ENCODE measurements around the gene PAQR8.
"Not testable (repeated sequence)": the region's sequence is repeated elsewhere in the genome, so short reads cannot be mapped to it uniquely, and the experiment has no call there.

The PAQR8 gene

DNA sequence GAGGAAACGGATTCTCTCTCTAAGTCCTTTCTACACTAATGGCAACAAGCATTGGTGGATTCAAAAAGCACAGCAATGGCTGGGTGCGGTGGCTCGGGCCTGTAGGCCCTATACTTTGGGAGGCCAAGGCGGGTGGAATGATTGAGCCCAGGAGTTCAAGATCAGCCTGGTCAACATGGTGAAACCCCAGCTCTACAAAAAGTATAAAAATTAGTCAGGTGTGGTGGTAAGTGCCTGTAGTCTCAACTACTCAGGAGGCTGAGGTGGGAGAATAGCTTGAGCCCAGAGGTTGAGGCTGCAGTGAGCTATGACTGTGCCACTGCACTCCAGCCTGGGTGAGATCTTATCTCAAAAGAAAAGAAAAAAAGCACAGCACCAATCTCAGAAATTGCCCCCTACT is 19.3 kb downstream of the PAQR8 start:
- no peak for DNase-seq

DNA sequence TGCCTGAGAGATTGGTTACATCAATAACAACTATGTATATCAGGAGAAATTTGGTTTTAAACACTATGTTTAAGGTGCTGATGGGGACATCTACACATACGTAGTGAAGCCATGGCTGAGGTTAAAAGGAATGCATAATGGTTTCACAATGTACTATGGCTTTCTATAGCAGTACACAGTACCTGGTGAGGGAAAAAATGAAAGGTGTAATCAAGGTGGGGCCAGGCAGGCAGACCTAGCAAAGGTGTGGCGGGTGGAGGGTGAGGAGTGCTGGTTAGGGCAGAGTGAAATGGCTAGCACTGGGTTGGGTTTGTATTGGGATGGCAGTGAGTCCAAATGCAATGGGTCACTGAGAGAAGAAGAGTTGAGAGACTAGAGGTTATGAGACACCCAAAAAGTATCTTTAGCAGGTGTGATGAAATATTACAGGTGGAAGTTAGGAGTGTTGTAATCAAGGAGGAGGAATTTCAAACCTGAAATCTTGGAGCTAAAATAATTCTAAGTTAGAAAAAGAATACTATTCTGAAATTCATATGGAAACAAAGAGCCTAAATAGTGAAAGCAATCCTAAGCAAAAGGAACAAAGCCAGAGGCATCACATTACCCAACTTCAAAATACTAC is 22.3 kb downstream of the PAQR8 start:
- DNase-seq, result no peak

DNA sequence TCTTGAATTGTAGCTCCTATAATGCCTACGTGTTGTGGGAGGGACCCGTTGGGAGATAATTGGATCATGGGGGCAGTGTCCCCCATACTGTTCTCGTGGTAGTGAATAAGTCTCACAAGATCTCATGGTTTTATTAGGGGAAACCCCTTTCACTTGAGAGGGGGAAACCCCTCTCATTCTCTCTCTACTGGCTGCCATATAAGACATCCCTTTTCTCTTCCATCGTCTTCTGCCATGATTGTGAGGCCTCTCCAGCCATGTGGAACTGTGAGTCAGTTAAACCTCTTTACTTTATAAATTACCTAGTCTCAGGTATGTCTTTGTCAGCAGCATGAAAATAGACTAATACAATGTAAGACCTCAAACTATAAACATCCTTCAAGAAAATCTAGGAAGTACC is 23.1 kb downstream of the PAQR8 start:
- no peak for DNase-seq

DNA sequence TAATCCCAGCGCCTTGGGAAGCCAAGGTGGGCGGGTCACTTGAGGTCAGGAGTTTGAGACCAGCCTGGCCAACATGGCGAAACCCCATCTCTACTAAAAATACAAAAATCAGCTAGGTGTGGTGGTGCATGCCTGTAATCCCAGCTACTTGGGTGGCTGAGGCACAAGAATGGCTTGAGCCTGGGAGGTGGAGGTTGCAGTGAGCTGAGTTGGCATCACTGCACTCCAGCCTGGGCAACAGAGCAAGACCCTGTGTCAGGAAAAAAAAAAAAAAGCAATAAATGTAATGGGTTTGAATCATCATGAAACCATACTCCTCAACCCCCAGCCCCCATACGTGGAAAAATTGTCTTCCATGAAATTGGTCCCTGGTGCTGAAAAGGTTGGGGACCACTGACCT is 26.2 kb downstream of the PAQR8 start:
- DNase-seq, result not testable (repeated sequence)

DNA sequence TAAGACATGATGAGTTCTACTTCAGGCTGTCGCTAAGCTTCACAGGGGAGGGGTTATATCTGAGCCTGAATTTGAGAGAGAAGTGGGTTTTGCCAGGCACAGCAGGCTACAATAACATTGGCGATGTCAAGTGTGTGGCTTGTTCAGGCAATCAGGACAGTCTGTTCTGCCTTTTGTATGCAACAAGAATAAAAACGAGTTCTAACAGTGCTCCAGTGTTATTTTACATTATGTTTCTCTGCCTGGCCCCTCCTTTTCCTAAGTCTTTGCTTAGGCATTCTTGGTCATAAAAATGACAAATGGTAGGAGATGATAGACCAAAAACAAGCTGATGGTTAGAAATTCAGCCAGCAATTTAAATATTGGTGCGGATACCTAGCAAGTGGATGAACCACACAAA is 26.8 kb downstream of the PAQR8 start:
- no peak for DNase-seq

DNA sequence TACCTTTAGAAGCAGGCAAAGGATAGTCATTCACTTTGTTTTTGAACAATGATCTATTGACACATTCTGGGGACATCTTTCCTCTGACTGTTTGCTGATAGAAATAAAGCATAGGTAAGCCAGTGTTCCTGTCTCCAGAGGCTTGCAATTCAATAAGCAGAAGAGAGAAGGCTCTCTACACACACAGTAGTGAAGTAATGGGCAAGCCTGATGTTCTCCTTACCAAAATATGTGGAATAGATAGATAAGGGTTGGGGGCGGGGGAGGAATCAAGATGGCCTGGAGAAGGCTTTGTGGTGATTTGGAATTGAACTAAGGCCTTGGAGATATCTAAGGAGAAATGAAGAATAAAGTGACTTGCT is 27.3 kb downstream of the PAQR8 start:
- DNase-seq, result no peak

DNA sequence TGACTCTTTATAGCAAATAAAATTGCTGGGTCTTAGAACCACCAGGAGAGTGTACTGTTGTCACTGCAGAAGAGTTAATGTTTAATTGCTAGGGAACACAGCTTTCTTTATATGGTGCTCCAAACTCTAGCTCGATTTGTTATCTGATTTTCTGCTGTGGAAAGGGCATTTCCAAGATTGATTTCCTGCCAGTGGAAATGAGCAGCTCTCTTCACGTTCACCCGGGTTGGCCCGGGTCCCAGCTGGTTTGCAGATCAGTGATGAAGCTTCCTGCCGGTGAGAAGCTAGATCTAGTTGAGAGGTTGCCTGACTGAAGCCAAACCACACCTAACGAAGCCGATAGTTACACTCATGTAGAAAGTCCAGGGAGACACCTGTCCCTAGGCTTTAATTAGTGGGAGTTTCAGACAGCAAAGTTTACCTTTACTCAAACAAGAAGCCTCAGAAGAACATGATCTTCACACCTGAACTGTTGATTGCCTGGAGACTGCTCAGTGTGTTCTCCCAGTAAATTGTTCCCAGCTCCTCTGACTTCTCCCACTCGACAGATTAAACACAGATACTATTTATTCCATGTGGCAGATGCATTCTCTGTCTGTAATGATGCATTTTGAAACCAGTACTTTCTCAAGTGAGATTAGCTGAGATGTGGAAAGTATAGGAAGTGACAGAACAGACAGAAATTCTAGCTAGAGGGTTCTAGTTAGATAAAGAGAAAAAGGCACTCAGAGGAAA is 27.8 kb downstream of the PAQR8 start:
- DNase-seq, result peak; percentile 12

DNA sequence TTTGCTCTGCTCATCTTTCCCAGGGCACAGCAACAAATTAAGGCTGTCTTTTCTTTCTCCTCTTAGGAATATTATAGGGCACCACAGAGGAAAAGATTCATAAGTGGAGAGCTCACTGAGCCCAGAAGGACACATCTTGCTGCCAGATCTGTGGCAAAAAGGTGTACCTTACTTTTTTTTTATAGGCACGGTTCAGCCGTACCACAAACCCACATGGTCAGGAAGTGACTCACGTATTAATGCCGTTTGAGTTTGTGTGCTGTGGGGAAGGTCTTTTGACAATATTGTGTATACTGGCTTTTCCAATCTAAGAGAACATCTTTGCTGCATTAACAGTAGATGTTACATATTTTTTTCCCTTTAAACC is 28.4 kb downstream of the PAQR8 start:
- no peak for DNase-seq

DNA sequence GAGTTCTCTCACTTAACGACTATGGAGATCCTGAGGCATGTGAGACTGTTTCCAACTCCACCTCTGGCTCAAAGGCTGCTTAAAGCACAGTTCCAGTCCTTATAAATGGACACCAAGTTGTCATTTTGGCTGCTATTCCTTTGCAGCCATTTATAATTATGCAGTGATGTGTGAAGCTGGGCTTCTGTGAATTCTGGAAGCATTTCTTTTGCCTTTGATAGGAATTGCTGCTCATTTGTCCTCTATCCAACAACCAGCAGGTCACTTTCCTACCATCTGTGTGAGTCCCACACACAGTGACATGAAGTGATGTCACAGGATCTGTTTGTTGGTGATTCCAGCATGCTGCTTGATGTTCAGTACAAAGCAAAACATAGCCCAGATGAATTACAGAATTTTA is 29.6 kb downstream of the PAQR8 start:
- DNase-seq, result no peak

DNA sequence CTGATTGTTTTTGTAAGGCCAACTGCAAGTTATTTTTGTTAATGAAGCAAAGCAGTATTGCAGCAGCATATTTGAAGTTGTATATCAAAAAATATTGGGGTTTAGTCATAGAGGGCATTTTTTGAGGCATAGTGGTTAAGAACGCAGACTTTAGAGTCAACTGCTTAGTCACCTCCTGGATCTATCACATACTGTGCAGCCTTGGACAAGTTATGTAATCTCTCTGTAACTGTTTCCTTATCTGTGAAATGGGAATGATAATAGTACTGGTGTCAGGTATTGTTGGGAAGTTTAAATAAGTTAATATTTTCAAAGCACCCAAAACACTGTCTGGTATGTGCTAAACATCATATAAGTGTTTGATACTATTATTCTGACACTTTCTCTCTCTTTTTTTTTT is 31.0 kb downstream of the PAQR8 start:
- DNase-seq, result peak; percentile 10

DNA sequence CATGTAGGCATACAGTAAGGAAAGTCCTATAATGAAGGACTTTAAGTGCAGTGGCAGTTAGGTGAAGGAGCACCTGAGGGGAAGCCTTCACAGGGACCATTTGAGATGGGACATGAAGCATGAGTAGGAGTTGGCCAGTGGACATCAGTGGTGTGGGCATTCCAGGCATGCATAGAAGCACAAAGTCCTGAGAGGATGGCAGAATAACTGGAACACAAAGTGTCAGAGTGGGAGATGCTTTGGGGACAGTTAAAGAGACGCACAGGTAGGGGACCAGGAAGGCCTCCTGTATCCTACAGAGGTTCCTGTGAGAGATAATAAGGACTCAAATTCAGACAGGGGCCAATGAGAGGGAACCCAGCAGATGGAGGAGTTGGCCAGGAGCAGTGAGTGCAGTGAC is 31.8 kb downstream of the PAQR8 start:
- no peak for DNase-seq

DNA sequence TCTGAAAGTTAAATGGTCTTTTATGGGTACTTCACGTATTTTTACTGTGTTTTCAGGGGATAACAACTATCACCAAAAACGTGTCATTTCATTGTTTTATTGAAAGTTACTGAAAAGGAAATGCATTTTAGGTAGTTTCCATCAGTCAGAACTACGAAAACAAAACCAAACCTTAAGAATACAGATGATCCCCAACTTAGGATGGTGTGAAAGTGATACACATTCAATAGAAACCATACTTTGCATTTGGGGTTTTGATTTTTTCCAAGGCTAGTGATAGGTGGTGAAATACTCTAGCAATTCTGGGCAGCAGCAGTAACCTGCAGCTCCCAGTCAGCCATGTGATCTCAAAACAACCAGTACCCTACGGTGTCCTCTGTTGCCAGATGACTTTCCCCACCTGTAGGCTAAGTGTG is 32.3 kb downstream of the PAQR8 start:
- no peak for DNase-seq

DNA sequence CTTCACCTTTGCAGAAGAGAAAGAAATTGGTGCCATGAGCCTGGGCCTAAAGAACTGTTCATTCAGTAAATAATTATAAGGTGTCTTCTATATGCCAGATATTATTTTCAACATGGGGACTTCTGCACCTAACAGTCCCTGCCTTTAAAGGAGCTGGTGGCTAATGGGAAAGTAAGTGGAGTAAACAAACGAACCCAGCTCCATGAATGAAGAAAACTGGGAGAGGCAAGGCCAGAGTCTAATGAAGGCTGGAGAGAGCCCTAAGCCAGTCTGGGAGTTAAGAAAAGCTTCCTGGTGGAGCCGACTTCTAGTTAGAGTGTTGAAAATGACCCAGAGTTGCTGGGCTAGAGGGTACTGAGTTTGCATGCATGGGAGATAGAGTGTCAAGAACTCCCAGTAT is 34.0 kb downstream of the PAQR8 start:
- DNase-seq, result no peak

DNA sequence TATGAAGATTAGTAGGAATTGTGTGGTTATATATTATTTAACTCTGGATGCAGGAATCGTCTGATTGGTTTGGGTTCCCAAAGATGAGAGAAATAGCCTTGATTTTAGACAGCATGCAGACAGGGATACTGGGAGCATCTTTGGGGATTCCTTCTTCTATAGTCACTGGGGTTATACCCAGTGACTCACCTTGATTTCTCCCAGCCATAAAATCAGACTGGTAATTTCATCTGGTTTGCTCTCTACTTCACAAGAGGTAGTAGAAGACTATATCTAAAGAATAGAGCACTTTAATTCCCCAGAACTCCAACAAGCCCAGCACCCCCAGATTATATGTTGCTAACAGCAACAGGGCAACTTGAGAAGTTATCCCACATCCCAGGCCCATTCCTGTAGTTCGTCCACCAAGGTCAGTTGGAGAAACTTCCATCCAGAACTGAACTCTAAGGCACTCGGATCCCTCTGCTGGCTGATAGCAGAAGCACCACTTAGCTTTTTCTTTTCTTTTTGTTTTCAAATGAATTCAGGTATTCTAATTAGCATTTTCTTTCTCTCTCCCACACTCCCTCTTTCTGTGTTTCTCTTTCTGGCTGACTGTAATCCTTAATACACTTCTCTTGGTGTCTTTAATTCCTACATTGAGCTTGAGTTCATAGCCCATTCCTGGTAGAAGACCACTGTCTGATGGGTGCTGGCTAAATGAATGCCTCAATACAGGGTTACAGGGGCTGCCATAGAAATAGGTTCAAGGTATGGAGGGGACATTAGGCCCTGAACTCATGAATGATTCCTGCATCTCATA is 37.8 kb downstream of the PAQR8 start:
- DNase-seq, result peak; percentile 66

DNA sequence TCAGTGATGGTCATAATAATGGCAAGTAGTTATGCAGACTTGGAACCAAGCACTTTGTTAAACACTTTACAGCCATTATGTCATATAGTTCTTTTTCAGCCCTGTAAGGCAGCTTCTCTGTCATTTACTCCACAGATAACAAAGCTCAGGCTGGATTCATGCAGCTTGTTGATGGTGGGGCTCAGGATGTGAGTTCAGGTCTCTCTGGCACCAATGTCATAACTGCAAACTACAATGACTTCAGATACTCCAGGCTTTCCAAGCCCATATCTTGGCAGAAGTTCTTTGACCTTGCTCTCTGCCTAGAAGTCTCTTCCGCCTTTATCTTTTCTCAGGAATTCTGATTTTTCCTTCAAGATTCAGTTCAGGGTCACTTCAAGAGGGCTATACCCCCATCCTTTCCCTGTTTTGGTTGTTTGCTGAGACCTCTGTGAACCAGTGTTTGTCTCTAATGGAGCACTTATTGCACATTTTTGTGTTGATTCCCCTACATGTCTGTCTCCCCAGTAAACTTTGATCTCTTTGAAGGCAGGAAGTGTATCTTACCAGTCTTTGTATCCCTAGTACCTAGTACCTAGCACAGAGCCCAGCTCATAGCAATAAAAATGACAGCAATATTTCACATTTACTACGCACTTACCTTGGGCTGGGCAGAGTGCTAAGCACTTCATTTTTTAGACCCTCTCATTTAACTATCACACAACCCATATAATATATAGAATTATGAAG is 38.5 kb downstream of the PAQR8 start:
- no peak for DNase-seq

DNA sequence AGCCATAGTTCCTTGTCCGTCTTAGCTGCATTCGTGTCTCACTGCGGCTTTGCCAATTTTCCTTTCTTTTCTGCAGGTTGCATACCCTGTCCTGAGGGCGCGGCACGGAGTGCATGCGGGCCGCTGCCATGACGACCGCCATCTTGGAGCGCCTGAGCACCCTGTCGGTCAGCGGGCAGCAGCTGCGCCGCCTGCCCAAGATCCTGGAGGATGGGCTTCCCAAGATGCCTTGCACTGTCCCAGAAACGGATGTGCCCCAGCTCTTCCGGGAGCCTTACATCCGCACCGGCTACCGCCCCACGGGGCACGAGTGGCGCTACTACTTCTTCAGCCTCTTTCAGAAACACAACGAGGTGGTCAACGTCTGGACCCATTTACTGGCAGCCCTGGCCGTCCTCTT is 41.1 kb downstream of the PAQR8 start:
- DNase-seq, result no peak

DNA sequence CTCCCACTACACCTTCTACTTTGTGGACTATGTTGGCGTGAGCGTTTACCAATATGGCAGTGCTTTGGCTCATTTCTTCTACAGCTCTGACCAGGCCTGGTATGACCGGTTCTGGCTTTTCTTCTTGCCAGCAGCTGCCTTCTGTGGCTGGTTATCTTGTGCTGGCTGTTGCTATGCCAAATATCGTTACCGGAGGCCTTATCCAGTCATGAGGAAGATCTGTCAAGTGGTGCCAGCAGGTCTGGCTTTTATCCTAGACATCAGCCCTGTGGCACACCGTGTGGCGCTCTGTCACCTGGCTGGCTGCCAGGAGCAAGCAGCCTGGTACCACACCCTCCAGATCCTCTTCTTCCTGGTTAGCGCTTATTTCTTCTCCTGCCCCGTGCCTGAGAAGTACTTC is 41.7 kb downstream of the PAQR8 start:
- no peak for DNase-seq

DNA sequence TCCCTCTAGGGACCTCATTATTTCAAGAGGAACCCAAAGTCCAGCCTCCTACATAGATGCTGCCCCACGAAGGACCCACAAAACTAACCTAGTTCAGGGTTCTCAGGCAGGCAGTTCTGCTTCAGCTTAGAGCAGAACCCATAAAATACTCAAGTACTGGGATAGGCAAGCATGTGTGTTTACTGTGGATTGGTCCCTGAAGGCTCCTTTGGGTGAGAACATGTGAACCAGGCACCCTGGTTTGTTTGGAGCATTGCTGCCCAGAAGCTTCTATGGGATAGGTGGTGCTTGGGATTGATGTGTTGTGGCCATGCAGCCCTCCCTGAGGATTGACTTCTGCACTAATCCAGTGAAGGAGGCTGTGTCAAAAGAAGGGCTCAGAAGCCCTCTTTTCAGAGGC is 43.3 kb downstream of the PAQR8 start:
- no peak for DNase-seq

DNA sequence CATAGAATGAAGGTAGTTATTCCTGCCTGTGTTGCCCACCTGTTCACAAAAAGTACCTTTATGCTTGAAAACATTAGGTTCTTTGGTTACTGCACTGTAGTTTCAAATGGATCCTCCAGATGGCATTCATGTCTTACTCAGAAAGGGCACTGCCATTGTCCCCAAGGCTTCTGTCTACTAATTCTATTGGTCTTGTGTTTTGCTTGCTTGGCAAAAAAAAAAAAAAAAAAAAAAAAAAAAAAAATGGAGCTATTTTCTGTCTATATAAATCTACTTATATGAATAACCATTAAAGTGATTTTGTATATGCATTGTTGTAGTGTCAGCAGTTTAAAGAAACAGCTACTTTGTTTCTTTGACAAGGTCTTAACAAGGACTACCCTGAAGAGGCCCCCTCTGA is 45.5 kb downstream of the PAQR8 start:
- DNase-seq, result peak; percentile 46

DNA sequence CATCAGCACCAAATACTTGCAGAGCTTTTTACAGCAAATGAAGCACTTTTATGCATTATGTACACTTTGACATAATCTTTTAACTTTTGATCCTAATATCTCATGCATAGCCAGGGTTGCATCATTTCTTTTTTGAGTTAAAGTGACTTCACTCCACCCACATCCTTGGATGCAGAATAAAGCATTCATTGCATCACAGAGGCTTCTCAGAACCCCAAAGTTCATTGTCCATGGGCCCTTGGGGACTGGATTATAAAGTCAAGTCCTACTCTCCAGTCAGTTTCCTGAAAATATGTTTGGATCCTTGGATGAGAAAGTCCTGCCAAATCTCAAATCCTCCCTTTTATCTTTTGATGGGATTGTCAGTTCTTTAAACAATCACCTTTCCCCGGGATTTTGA is 47.5 kb downstream of the PAQR8 start:
- peak; percentile 35 for DNase-seq

DNA sequence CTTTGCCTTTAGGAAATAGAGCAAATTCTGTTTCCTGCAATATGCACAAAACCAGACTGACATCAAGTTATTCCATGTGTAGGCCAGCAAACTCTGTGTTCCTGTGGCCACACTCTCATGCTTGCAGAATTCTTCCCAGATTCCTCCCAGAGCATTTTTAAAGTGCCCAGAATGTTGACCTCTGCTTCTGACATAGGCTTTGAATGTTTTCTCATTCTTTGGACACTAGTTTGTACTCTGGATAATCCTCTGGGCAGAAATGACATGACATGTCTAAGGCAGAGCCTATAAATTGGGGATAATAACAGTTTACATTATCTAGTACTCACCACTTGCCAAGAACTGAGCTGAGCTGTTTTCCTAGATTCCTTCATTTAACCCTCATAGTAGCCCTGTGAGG is 49.0 kb downstream of the PAQR8 start:
- no peak for DNase-seq

DNA sequence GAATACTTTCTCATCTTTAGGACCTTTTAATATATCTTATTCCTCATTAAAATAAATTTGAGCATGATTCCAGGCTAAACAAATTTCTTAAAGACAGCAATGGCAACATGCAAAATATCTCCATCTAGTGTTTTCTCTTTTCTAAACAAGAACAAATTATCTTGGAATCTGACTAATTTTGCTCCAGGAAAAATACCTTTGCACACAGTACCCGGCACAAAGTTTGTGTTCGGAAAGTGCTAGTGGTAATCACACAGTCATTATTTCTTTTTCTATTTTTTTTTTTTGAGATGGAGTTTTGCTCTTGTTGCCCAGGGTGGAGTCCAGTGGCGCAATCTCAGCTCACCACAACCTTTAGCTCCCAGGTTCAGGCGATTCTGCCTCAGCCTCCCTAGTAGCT is 50.0 kb downstream of the PAQR8 start:
- DNase-seq, result no peak

DNA sequence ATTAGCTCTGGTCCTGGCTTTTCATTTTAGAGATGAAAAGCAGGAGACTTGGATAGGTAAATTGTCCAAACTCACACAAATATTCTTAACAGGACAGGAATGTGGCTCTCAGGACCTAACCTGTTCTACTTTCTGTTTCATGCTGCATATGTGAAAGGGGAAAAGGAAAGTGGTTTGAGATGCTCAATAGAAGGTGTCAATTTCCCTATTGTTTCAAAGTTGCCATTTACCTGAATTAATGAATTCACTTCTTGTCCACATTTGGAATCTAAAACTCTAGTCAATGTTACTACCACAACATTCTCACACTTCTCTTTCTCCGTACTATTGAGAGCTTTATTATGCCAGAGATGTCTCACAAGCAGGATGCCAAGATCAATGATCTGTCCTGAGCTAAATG is 53.4 kb downstream of the PAQR8 start:
- no peak for DNase-seq

All from suppressor macrophage treated with lipopolysaccharide for 4 hours (primary cell).